NOMO-1 (cell line): ENCODE measurements around the gene GPR39.
"Not testable (repeated sequence)": the region's sequence is repeated elsewhere in the genome, so short reads cannot be mapped to it uniquely, and the experiment has no call there.

Experiments
- DNase-seq, 2 experiments: peaks; one replicate each; lab custom pipeline; 2025; ENCODE audit not compliant: unreplicated experiment in 2 of 2; lab: John Stamatoyannopoulos, UW

Gene GPR39

GRCh38 chr2:132416723-132417395 lies at the start of gene GPR39:
Gene GPR39, plus strand, starts transcription at chr2:132416805.
- DNase-seq: no peak

- no peak for DNase-seq
Observed at GRCh38 chr2:132368191-132368590, 48.4 kb upstream of the GPR39 start.

GRCh38 chr2:132372276-132372675 lies 44.3 kb upstream of the GPR39 start:
- DNase-seq: peak in 1 of 2 experiments; percentile 64

- DNase-seq: no peak
Observed at GRCh38 chr2:132373391-132374135, 43.0 kb upstream of the GPR39 start.

GRCh38 chr2:132374151-132374550 lies 42.5 kb upstream of the GPR39 start:
- no peak for DNase-seq

GRCh38 chr2:132374551-132374950 lies 42.1 kb upstream of the GPR39 start:
- DNase-seq: peak in 1 of 2 experiments; percentile 28

GRCh38 chr2:132374961-132375360 lies 41.6 kb upstream of the GPR39 start:
- no peak for DNase-seq

- DNase-seq: no peak
Observed at GRCh38 chr2:132381376-132381775, 35.2 kb upstream of the GPR39 start.

GRCh38 chr2:132383956-132384355 lies 32.6 kb upstream of the GPR39 start:
- no peak for DNase-seq

- DNase-seq: peak; percentile 79 to 95
Observed at GRCh38 chr2:132384491-132385151, 32.0 kb upstream of the GPR39 start.

GRCh38 chr2:132387126-132387525 lies 29.5 kb upstream of the GPR39 start:
- DNase-seq: no peak

- no peak for DNase-seq
Observed at GRCh38 chr2:132390076-132390475, 26.5 kb upstream of the GPR39 start.

GRCh38 chr2:132391378-132391777 lies 25.2 kb upstream of the GPR39 start:
- DNase-seq: no peak

- no peak for DNase-seq
Observed at GRCh38 chr2:132392221-132392620, 24.4 kb upstream of the GPR39 start.

- no peak for DNase-seq
Observed at GRCh38 chr2:132392879-132393278, 23.7 kb upstream of the GPR39 start.

- DNase-seq: not testable (repeated sequence)
Observed at GRCh38 chr2:132397042-132397441, 19.6 kb upstream of the GPR39 start.

GRCh38 chr2:132400169-132400900 lies 16.3 kb upstream of the GPR39 start:
- DNase-seq: peak; percentile 89 to 94

- DNase-seq: no peak
Observed at GRCh38 chr2:132400901-132401240, 15.7 kb upstream of the GPR39 start.

- DNase-seq: no peak
Observed at GRCh38 chr2:132401326-132401725, 15.3 kb upstream of the GPR39 start.

GRCh38 chr2:132403146-132403545 lies 13.5 kb upstream of the GPR39 start:
- no peak for DNase-seq

GRCh38 chr2:132404056-132404455 lies 12.5 kb upstream of the GPR39 start:
- no peak for DNase-seq
